ENCODE measurements around the gene LAMA4. TPM values are rescaled to one million over a fixed set of nuclear protein-coding genes. Genes with fewer than 3 reads are reported as not detected.

Gene LAMA4
- total and polyA plus RNA-seq, 5 donors from 2014 or later = not detected

GRCh38 chr6:112197636-112198035, 56.7 kb downstream of the LAMA4 start:
- Mint-ChIP-seq H3K27ac (no peak overlapping the region), H3K36me3 (no peaks in the 10 kb centered on the region), H3K27me3 (peaks cover 10% of the 10 kb centered on the region), H3K4me1 (no peaks in the 10 kb centered on the region), H3K9me3 (peaks cover 0 to 5% (median 0%) of the 10 kb centered on the region in 7 donors), H3K4me3 (no peak overlapping the region)
- H3K4me1 ChIP-seq (ENCODE audit: control insufficient read depth, insufficient read depth, low read length, poor library complexity, severe bottlenecking) = no peaks in the 10 kb centered on the region
- no peak for DNase-seq
- H3K27me3 ChIP-seq (ENCODE audit: control insufficient read depth, insufficient read depth, low read length) = peaks cover 11% of the 10 kb centered on the region
- H3K4me3 ChIP-seq (ENCODE audit: low read depth, low read length) = no peak overlapping the region
- H3K36me3 ChIP-seq (ENCODE audit: control insufficient read depth, insufficient read depth, low read length) = no peaks in the 10 kb centered on the region
- peaks cover 0 to 3% of the 10 kb centered on the region in 2 experiments for H3K9me3 ChIP-seq (ENCODE audit: control insufficient read depth in 2 of 2, low read length in 2 of 2)
- no peak for ATAC-seq (ENCODE audit: low read depth in 2 of 2)
- H3K27ac ChIP-seq (ENCODE audit: insufficient read depth, low read length, poor library complexity, severe bottlenecking) = no peak overlapping the region

- ATAC-seq (ENCODE audit: low read depth in 2 of 2) (no peak), DNase-seq (no peak)
- H3K27ac Mint-ChIP-seq = no peak overlapping the region
- Histone ChIP-seq H3K36me3 (ENCODE audit: control insufficient read depth, insufficient read depth, low read length) (no peaks in the 10 kb centered on the region), H3K4me1 (ENCODE audit: control insufficient read depth, insufficient read depth, low read length, poor library complexity, severe bottlenecking) (no peaks in the 10 kb centered on the region), H3K9me3 (ENCODE audit: control insufficient read depth in 2 of 2, low read length in 2 of 2) (peaks cover 0 to 3% of the 10 kb centered on the region in 2 experiments), H3K4me3 (ENCODE audit: low read depth, low read length) (no peak overlapping the region), H3K27me3 (ENCODE audit: control insufficient read depth, insufficient read depth, low read length) (peaks cover 11% of the 10 kb centered on the region), H3K27ac (ENCODE audit: insufficient read depth, low read length, poor library complexity, severe bottlenecking) (no peak overlapping the region)
- H3K4me3 Mint-ChIP-seq = no peak overlapping the region
- H3K36me3 Mint-ChIP-seq = no peaks in the 10 kb centered on the region
- peaks cover 10% of the 10 kb centered on the region for H3K27me3 Mint-ChIP-seq
- H3K9me3 Mint-ChIP-seq = peaks cover 0 to 5% (median 0%) of the 10 kb centered on the region in 7 donors
- H3K4me1 Mint-ChIP-seq = no peaks in the 10 kb centered on the region
Observed at GRCh38 chr6:112196306-112196705, 58.1 kb downstream of the LAMA4 start.

GRCh38 chr6:112195166-112195565, 59.2 kb downstream of the LAMA4 start:
- peaks cover 0 to 3% of the 10 kb centered on the region in 2 experiments for H3K9me3 ChIP-seq (ENCODE audit: control insufficient read depth in 2 of 2, low read length in 2 of 2)
- no peak overlapping the region for H3K4me3 Mint-ChIP-seq
- no peak overlapping the region for H3K4me3 ChIP-seq (ENCODE audit: low read depth, low read length)
- H3K4me1 ChIP-seq (ENCODE audit: control insufficient read depth, insufficient read depth, low read length, poor library complexity, severe bottlenecking) = no peaks in the 10 kb centered on the region
- H3K36me3 Mint-ChIP-seq = no peaks in the 10 kb centered on the region
- H3K27me3 ChIP-seq (ENCODE audit: control insufficient read depth, insufficient read depth, low read length) = peaks cover 11% of the 10 kb centered on the region
- ATAC-seq (ENCODE audit: low read depth in 2 of 2) (no peak), DNase-seq (no peak)
- peaks cover 0 to 4% (median 0%) of the 10 kb centered on the region in 7 donors for H3K9me3 Mint-ChIP-seq
- no peaks in the 10 kb centered on the region for H3K4me1 Mint-ChIP-seq
- H3K27ac ChIP-seq (ENCODE audit: insufficient read depth, low read length, poor library complexity, severe bottlenecking) = no peak overlapping the region
- H3K27me3 Mint-ChIP-seq = peaks cover 14% of the 10 kb centered on the region
- no peak overlapping the region for H3K27ac Mint-ChIP-seq
- H3K36me3 ChIP-seq (ENCODE audit: control insufficient read depth, insufficient read depth, low read length) = no peaks in the 10 kb centered on the region

GRCh38 chr6:112194511-112194910, 59.9 kb downstream of the LAMA4 start:
- peaks cover 11% of the 10 kb centered on the region for H3K27me3 ChIP-seq (ENCODE audit: control insufficient read depth, insufficient read depth, low read length)
- no peak overlapping the region for H3K4me3 ChIP-seq (ENCODE audit: low read depth, low read length)
- H3K4me3 Mint-ChIP-seq = no peak overlapping the region
- no peaks in the 10 kb centered on the region for H3K4me1 ChIP-seq (ENCODE audit: control insufficient read depth, insufficient read depth, low read length, poor library complexity, severe bottlenecking)
- H3K9me3 Mint-ChIP-seq = peaks cover 0 to 2% (median 0%) of the 10 kb centered on the region in 7 donors
- no peaks in the 10 kb centered on the region for H3K4me1 Mint-ChIP-seq
- no peaks in the 10 kb centered on the region for H3K36me3 ChIP-seq (ENCODE audit: control insufficient read depth, insufficient read depth, low read length)
- ATAC-seq (ENCODE audit: low read depth in 2 of 2) = no peak
- no peaks in the 10 kb centered on the region for H3K36me3 Mint-ChIP-seq
- H3K9me3 ChIP-seq (ENCODE audit: control insufficient read depth in 2 of 2, low read length in 2 of 2) = no peaks in the 10 kb centered on the region
- H3K27ac ChIP-seq (ENCODE audit: insufficient read depth, low read length, poor library complexity, severe bottlenecking) = no peak overlapping the region
- H3K27ac Mint-ChIP-seq = no peak overlapping the region
- no peak for DNase-seq
- H3K27me3 Mint-ChIP-seq = peaks cover 14% of the 10 kb centered on the region

GRCh38 chr6:112193535-112194051, 60.8 kb downstream of the LAMA4 start:
- H3K9me3 Mint-ChIP-seq = peaks cover 0 to 2% (median 0%) of the 10 kb centered on the region in 7 donors
- DNase-seq (no peak), ATAC-seq (ENCODE audit: low read depth in 2 of 2) (no peak)
- Histone ChIP-seq H3K9me3 (ENCODE audit: control insufficient read depth in 2 of 2, low read length in 2 of 2) (no peaks in the 10 kb centered on the region), H3K27ac (ENCODE audit: insufficient read depth, low read length, poor library complexity, severe bottlenecking) (no peak overlapping the region), H3K4me3 (ENCODE audit: low read depth, low read length) (no peak overlapping the region), H3K27me3 (ENCODE audit: control insufficient read depth, insufficient read depth, low read length) (peaks cover 8% of the 10 kb centered on the region), H3K4me1 (ENCODE audit: control insufficient read depth, insufficient read depth, low read length, poor library complexity, severe bottlenecking) (no peaks in the 10 kb centered on the region), H3K36me3 (ENCODE audit: control insufficient read depth, insufficient read depth, low read length) (no peaks in the 10 kb centered on the region)
- H3K27me3 Mint-ChIP-seq = peaks cover 16% of the 10 kb centered on the region
- no peak overlapping the region for H3K27ac Mint-ChIP-seq
- no peaks in the 10 kb centered on the region for H3K4me1 Mint-ChIP-seq
- H3K36me3 Mint-ChIP-seq = no peaks in the 10 kb centered on the region
- H3K4me3 Mint-ChIP-seq = no peak overlapping the region

GRCh38 chr6:112193117-112193516, 61.2 kb downstream of the LAMA4 start:
- H3K4me1 Mint-ChIP-seq = no peaks in the 10 kb centered on the region
- no peaks in the 10 kb centered on the region for H3K36me3 Mint-ChIP-seq
- ATAC-seq (ENCODE audit: low read depth in 2 of 2) (no peak), DNase-seq (no peak)
- H3K36me3 ChIP-seq (ENCODE audit: control insufficient read depth, insufficient read depth, low read length) = no peaks in the 10 kb centered on the region
- no peaks in the 10 kb centered on the region for H3K4me1 ChIP-seq (ENCODE audit: control insufficient read depth, insufficient read depth, low read length, poor library complexity, severe bottlenecking)
- no peak overlapping the region for H3K4me3 ChIP-seq (ENCODE audit: low read depth, low read length)
- peaks cover 8% of the 10 kb centered on the region for H3K27me3 ChIP-seq (ENCODE audit: control insufficient read depth, insufficient read depth, low read length)
- H3K9me3 ChIP-seq (ENCODE audit: control insufficient read depth in 2 of 2, low read length in 2 of 2) = no peaks in the 10 kb centered on the region
- H3K4me3 Mint-ChIP-seq = no peak overlapping the region
- no peak overlapping the region for H3K27ac Mint-ChIP-seq
- H3K27ac ChIP-seq (ENCODE audit: insufficient read depth, low read length, poor library complexity, severe bottlenecking) = no peak overlapping the region
- H3K27me3 Mint-ChIP-seq = peaks cover 21% of the 10 kb centered on the region
- H3K9me3 Mint-ChIP-seq = peaks cover 0 to 2% (median 0%) of the 10 kb centered on the region in 7 donors

- no peaks in the 10 kb centered on the region for H3K36me3 ChIP-seq (ENCODE audit: control insufficient read depth, insufficient read depth, low read length)
- Mint-ChIP-seq H3K9me3 (peaks cover 0 to 2% (median 0%) of the 10 kb centered on the region in 7 donors), H3K4me1 (no peaks in the 10 kb centered on the region), H3K36me3 (no peaks in the 10 kb centered on the region), H3K4me3 (no peak overlapping the region), H3K27me3 (peaks cover 26% of the 10 kb centered on the region), H3K27ac (no peak overlapping the region)
- H3K27me3 ChIP-seq (ENCODE audit: control insufficient read depth, insufficient read depth, low read length) = peaks cover 7% of the 10 kb centered on the region
- H3K4me1 ChIP-seq (ENCODE audit: control insufficient read depth, insufficient read depth, low read length, poor library complexity, severe bottlenecking) = no peaks in the 10 kb centered on the region
- DNase-seq = no peak
- ATAC-seq (ENCODE audit: low read depth in 2 of 2) = no peak
- no peaks in the 10 kb centered on the region for H3K9me3 ChIP-seq (ENCODE audit: control insufficient read depth in 2 of 2, low read length in 2 of 2)
- no peak overlapping the region for H3K4me3 ChIP-seq (ENCODE audit: low read depth, low read length)
- no peak overlapping the region for H3K27ac ChIP-seq (ENCODE audit: insufficient read depth, low read length, poor library complexity, severe bottlenecking)
Observed at GRCh38 chr6:112191509-112192020, 62.8 kb downstream of the LAMA4 start.

GRCh38 chr6:112190164-112190563, 64.2 kb downstream of the LAMA4 start:
- no peaks in the 10 kb centered on the region for H3K36me3 Mint-ChIP-seq
- H3K27me3 Mint-ChIP-seq = peaks cover 25% of the 10 kb centered on the region
- Histone ChIP-seq H3K27ac (ENCODE audit: insufficient read depth, low read length, poor library complexity, severe bottlenecking) (no peak overlapping the region), H3K4me3 (ENCODE audit: low read depth, low read length) (no peak overlapping the region), H3K4me1 (ENCODE audit: control insufficient read depth, insufficient read depth, low read length, poor library complexity, severe bottlenecking) (no peaks in the 10 kb centered on the region), H3K27me3 (ENCODE audit: control insufficient read depth, insufficient read depth, low read length) (peaks cover 4% of the 10 kb centered on the region), H3K9me3 (ENCODE audit: control insufficient read depth in 2 of 2, low read length in 2 of 2) (no peaks in the 10 kb centered on the region), H3K36me3 (ENCODE audit: control insufficient read depth, insufficient read depth, low read length) (no peaks in the 10 kb centered on the region)
- H3K4me3 Mint-ChIP-seq = no peak overlapping the region
- ATAC-seq (ENCODE audit: low read depth in 2 of 2) = no peak
- no peaks in the 10 kb centered on the region for H3K4me1 Mint-ChIP-seq
- H3K27ac Mint-ChIP-seq = no peak overlapping the region
- no peak for DNase-seq
- H3K9me3 Mint-ChIP-seq = peaks cover 0 to 2% (median 0%) of the 10 kb centered on the region in 7 donors

Data from CD4-positive, CD25-positive, alpha-beta regulatory T cell (primary cell).